Esophagus squamous epithelium (tissue), 5 donors: Measurements from ENCODE around the gene SERPINE2. TPM values are rescaled to one million over a fixed set of nuclear protein-coding genes. Genes with fewer than 3 reads are reported as not detected.

Experiments
- DNase-seq: peaks from one replicate; lab custom pipeline; 2025; lab: John Stamatoyannopoulos, UW
- H3K27ac ChIP-seq, 4 donors: fragments of 200-600 bp; sonication (generic); one replicate each; pipeline ENCODE4 v1.5.1; 2016 to 2019; ENCODE audit warnings: mild to moderate bottlenecking in 1 of 4
- H3K27me3 ChIP-seq, 4 donors: fragments of 200-600 bp; sonication (generic); 1 replicate in 3 of 4; 2 replicates in 1 of 4; pipeline versions ENCODE4 v1.5.1 to v1.6.0; 2017 to 2021; ENCODE audit warnings: antibody characterized with exemption in 1 of 4
- H3K36me3 ChIP-seq, 3 donors: fragments of 200-600 bp; sonication (generic); one replicate each; pipeline ENCODE4 v1.5.1; 2016 to 2019
- H3K4me1 ChIP-seq, 3 donors: fragments of 200-600 bp; sonication (generic); one replicate each; pipeline ENCODE4 v1.5.1; 2017 to 2019
- H3K4me3 ChIP-seq, 4 donors: fragments of 200-600 bp; sonication (generic); 1 replicate in 3 of 4; 2 replicates in 1 of 4; pipeline ENCODE4 v1.5.1; 2016 to 2019; ENCODE audit warnings: mild to moderate bottlenecking in 2 of 4, moderate library complexity in 1 of 4
- H3K9me3 ChIP-seq, 3 donors: fragments of 200-600 bp; sonication (generic); one replicate each; pipeline ENCODE4 v1.5.1; 2016 to 2019
- CTCF ChIP-seq, 6 experiments: fragments of 450-650 bp in 4 of 6; fragments of 200-600 bp in 2 of 6; sonication (generic) in 2 of 6; IDR thresholded peaks; one replicate each; pipeline ENCODE4 v1.5.1; 2016 to 2019; ENCODE audit warnings: antibody characterized with exemption in 6 of 6, mild to moderate bottlenecking in 4 of 6, moderate library complexity in 4 of 6
- POLR2A ChIP-seq, 4 donors: fragments of 450-650 bp; IDR thresholded peaks; one replicate each; pipeline ENCODE4 v1.6.1; 2017; ENCODE audit warnings: antibody characterized with exemption in 4 of 4, mild to moderate bottlenecking in 4 of 4, moderate library complexity in 3 of 4
- WGBS, 2 donors: methylation state at CpG; one replicate each; pipeline ENCODE4 v1.1.5; 2018; 5-methylcytosine and 5-hydroxymethylcytosine counted together
- intact Hi-C: fragments of 100-400 bp; cut with DNase I; formaldehyde crosslinking; loops from one replicate; pipeline ENCODE4 v1.15.0; 2022
- total RNA-seq, 4 donors: library from RNA; depleted of rRNA; stranded (reverse); fragments of >200 nt; gene quantifications; one replicate each; pipeline ENCODE4 v1.1.0, GENCODE V29; 2016
- donor health status: DM: yes; HTN: yes; CAD: no.

SERPINE2 gene
- total RNA-seq, 4 donors from 2014 or later, result 18.3 to 43.8 (median 22.1) TPM

GRCh38 chr2:224032283-224032682, 6.8 kb downstream of the SERPINE2 start:
- no peaks in the 10 kb centered on the region for H3K9me3 ChIP-seq
- WGBS, 2 donors, result 51 to 52% methylated on average over 4 of the region's 4 CpGs
- TF ChIP-seq CTCF (IDR thresholded peaks at IDR 0.05), result no peak
- no peak for TF ChIP-seq POLR2A (IDR thresholded peaks at IDR 0.05)

GRCh38 chr2:224031358-224031970, 7.6 kb downstream of the SERPINE2 start:
- H3K4me1 ChIP-seq, result peaks cover 0 to 52% (median 9%) of the 10 kb centered on the region in 3 donors
- no peak overlapping the region for H3K4me3 ChIP-seq
- intact Hi-C loops, result no loop called here
- no peak for DNase-seq
- TF ChIP-seq POLR2A (IDR thresholded peaks at IDR 0.05), result no peak
- TF ChIP-seq CTCF (IDR thresholded peaks at IDR 0.05), result no peak
- no peaks in the 10 kb centered on the region for H3K9me3 ChIP-seq
- no peaks in the 10 kb centered on the region for H3K36me3 ChIP-seq
- peaks cover 0 to 18% (median 0%) of the 10 kb centered on the region in 4 donors for H3K27me3 ChIP-seq
- H3K27ac ChIP-seq, result no peak overlapping the region
- 73 to 80% methylated on average over 9 to 12 of the region's 13 CpGs for WGBS, 2 donors

More at GRCh38 chr2:224032283-224032682, 6.8 kb downstream of the SERPINE2 start:
- Histone ChIP-seq H3K27me3 (peaks cover 0 to 26% (median 0%) of the 10 kb centered on the region in 4 donors), H3K4me3 (no peak overlapping the region), H3K4me1 (peaks cover 0 to 53% (median 9%) of the 10 kb centered on the region in 3 donors), H3K36me3 (no peaks in the 10 kb centered on the region), H3K27ac (no peak overlapping the region)
- intact Hi-C loops, result no loop called here
- no peak for DNase-seq

- no peak overlapping the region for H3K4me3 ChIP-seq
- H3K36me3 ChIP-seq, result no peaks in the 10 kb centered on the region
- 84 to 87% methylated on average over 7 of the region's 7 CpGs for WGBS, 2 donors
- no peak for TF ChIP-seq CTCF (IDR thresholded peaks at IDR 0.05)
- TF ChIP-seq POLR2A (IDR thresholded peaks at IDR 0.05), result no peak
- no peak for DNase-seq
- H3K27me3 ChIP-seq, result peaks cover 0 to 11% (median 0%) of the 10 kb centered on the region in 4 donors
- H3K4me1 ChIP-seq, result peaks cover 0 to 47% (median 9%) of the 10 kb centered on the region in 3 donors
- H3K27ac ChIP-seq, result no peak overlapping the region
- intact Hi-C loops, result no loop called here
- no peaks in the 10 kb centered on the region for H3K9me3 ChIP-seq
Measured at GRCh38 chr2:224030786-224031185, 8.3 kb downstream of the SERPINE2 start.

- intact Hi-C loops, result no loop called here
- peaks cover 0 to 7% (median 0%) of the 10 kb centered on the region in 4 donors for H3K27me3 ChIP-seq
- peaks cover 0 to 47% (median 9%) of the 10 kb centered on the region in 3 donors for H3K4me1 ChIP-seq
- TF ChIP-seq CTCF (IDR thresholded peaks at IDR 0.05), result no peak
- no peak for TF ChIP-seq POLR2A (IDR thresholded peaks at IDR 0.05)
- H3K27ac ChIP-seq, result peak overlapping the region in 2 of 4 donors; percentile 25 to 34
- H3K4me3 ChIP-seq, result no peak overlapping the region
- no peaks in the 10 kb centered on the region for H3K9me3 ChIP-seq
- 28 to 52% methylated on average over 5 to 6 of the region's 6 CpGs for WGBS, 2 donors
- DNase-seq, result no peak
- H3K36me3 ChIP-seq, result no peaks in the 10 kb centered on the region
Measured at GRCh38 chr2:224029876-224030275, 9.2 kb downstream of the SERPINE2 start.

GRCh38 chr2:224027931-224028330, 11.2 kb downstream of the SERPINE2 start:
- Histone ChIP-seq H3K36me3 (no peaks in the 10 kb centered on the region), H3K27me3 (no peaks in the 10 kb centered on the region), H3K4me3 (no peak overlapping the region), H3K4me1 (peaks cover 0 to 33% (median 9%) of the 10 kb centered on the region in 3 donors), H3K9me3 (no peaks in the 10 kb centered on the region), H3K27ac (no peak overlapping the region)
- TF ChIP-seq POLR2A (IDR thresholded peaks at IDR 0.05), result no peak
- no peak for TF ChIP-seq CTCF (IDR thresholded peaks at IDR 0.05)
- DNase-seq, result no peak
- WGBS, 2 donors, result 77 to 95% methylated on average over 2 to 5 of the region's 5 CpGs
- intact Hi-C loops, result no loop called here
